NK-92 (cell line): Measurements from ENCODE around the gene GRIN1.

Experiments used
- DNase-seq: peaks from one replicate; lab custom pipeline; 2025; ENCODE audit not compliant: unreplicated experiment; lab: John Stamatoyannopoulos, UW

GRIN1 gene

GRCh38 chr9:137173796-137174664, 35.1 kb downstream of the GRIN1 start:
- DNase-seq: no peak

- no peak for DNase-seq
Observed at GRCh38 chr9:137174722-137175293, 35.9 kb downstream of the GRIN1 start.

GRCh38 chr9:137175345-137175961, 36.5 kb downstream of the GRIN1 start:
- DNase-seq: no peak

- no peak for DNase-seq
Observed at GRCh38 chr9:137176302-137177182, 37.6 kb downstream of the GRIN1 start.

- no peak for DNase-seq
Observed at GRCh38 chr9:137178201-137178938, 39.4 kb downstream of the GRIN1 start.

- DNase-seq: no peak
Observed at GRCh38 chr9:137178939-137179630, 40.1 kb downstream of the GRIN1 start.

GRCh38 chr9:137179761-137180160, 40.8 kb downstream of the GRIN1 start:
- DNase-seq: no peak

GRCh38 chr9:137180491-137180890, 41.5 kb downstream of the GRIN1 start:
- no peak for DNase-seq

GRCh38 chr9:137181680-137182079, 42.7 kb downstream of the GRIN1 start:
- DNase-seq: no peak

GRCh38 chr9:137182836-137183235, 43.9 kb downstream of the GRIN1 start:
- DNase-seq: no peak

GRCh38 chr9:137183980-137184595, 45.1 kb downstream of the GRIN1 start:
- DNase-seq: no peak

GRCh38 chr9:137184881-137185660, 46.1 kb downstream of the GRIN1 start:
- DNase-seq: no peak

GRCh38 chr9:137185921-137186320, 47.0 kb downstream of the GRIN1 start:
- DNase-seq: no peak

- no peak for DNase-seq
Observed at GRCh38 chr9:137186385-137186784, 47.4 kb downstream of the GRIN1 start.

GRCh38 chr9:137187386-137187785, 48.4 kb downstream of the GRIN1 start:
- DNase-seq: no peak

- DNase-seq: no peak
Observed at GRCh38 chr9:137188086-137188489, 49.1 kb downstream of the GRIN1 start.

- DNase-seq: peak; percentile 25
Observed at GRCh38 chr9:137188490-137189296, 49.7 kb downstream of the GRIN1 start, which contains the start of the genes ANAPC2 and SSNA1. Gene ANAPC2 (minus strand): TSS chr9:137188560. CDS start chr9:137188532, 28 bp downstream. Gene SSNA1 (plus strand): TSS chr9:137188676. CDS start chr9:137188727, 51 bp downstream.
